GM12891 (cell line): ENCODE measurements around the gene CHD3.

Source experiments
- DNase-seq: peaks from one replicate; pipeline ENCODE4 v3.0.0; 2011; ENCODE audit warnings: low spot score; ENCODE audit not compliant: insufficient read length
- FAIRE-seq: peaks from 2 replicates; lab custom pipeline; 2011; peaks lifted over from hg19 to GRCh38; lab: Jason Lieb, UNC
- PAX5 ChIP-seq: IDR thresholded peaks from 2 replicates; pipeline ENCODE4 v1.6.1; 2011; ENCODE audit warnings: low read length, moderate library complexity, mild to moderate bottlenecking; ENCODE audit not compliant: insufficient read depth, severe bottlenecking
- POLR2A ChIP-seq: IDR thresholded peaks from 2 replicates; pipeline ENCODE4 v1.6.1; 2011; ENCODE audit warnings: low read depth, low read length, control low read depth
- POLR2AphosphoS5 ChIP-seq: IDR thresholded peaks from 2 replicates; pipeline ENCODE4 v1.6.1; 2011; ENCODE audit warnings: low read depth, low read length, control low read depth
- POU2F2 ChIP-seq: IDR thresholded peaks from 2 replicates; pipeline ENCODE4 v1.6.1; 2011; ENCODE audit warnings: low read depth, mild to moderate bottlenecking, control low read depth, low read length, moderate library complexity
- SPI1 ChIP-seq: IDR thresholded peaks from 2 replicates; pipeline ENCODE4 v1.6.1; 2011; ENCODE audit warnings: low read depth, low read length, control low read depth
- TAF1 ChIP-seq: IDR thresholded peaks from 2 replicates; pipeline ENCODE4 v1.6.1; 2011; ENCODE audit warnings: low read depth, low read length, control low read depth

CHD3 gene

GRCh38 chr17:7844292-7845154 lies 44.1 kb upstream of the CHD3 start:
- DNase-seq (peak; percentile 95), FAIRE-seq (peak; percentile 98)
- peak; percentile 57 for TF ChIP-seq POLR2AphosphoS5
- TF ChIP-seq TAF1, result no peak; the same call in 1 of the 2 replicates
- peak; percentile 82 for TF ChIP-seq SPI1
- peak; percentile 69 for TF ChIP-seq POLR2A

- no peak for FAIRE-seq
Observed at GRCh38 chr17:7845359-7846062, 43.1 kb upstream of the CHD3 start.

GRCh38 chr17:7846063-7846735 lies 42.4 kb upstream of the CHD3 start:
- FAIRE-seq (no peak), DNase-seq (no peak)
- TF ChIP-seq POLR2AphosphoS5 (no peak), POLR2A (peak; percentile 35; the same call in 1 of the 2 replicates)

More at GRCh38 chr17:7845359-7846062, 43.1 kb upstream of the CHD3 start:
- TF ChIP-seq PAX5 (no peak), POU2F2 (no peak), POLR2A (no peak), SPI1 (no peak), TAF1 (no peak)
- no peak for DNase-seq

- TF ChIP-seq SPI1 (no peak), POLR2A (no peak), PAX5 (no peak), POU2F2 (no peak), TAF1 (no peak), POLR2AphosphoS5 (no peak)
- FAIRE-seq (no peak), DNase-seq (no peak)
Observed at GRCh38 chr17:7846765-7847661, 41.6 kb upstream of the CHD3 start.

GRCh38 chr17:7848131-7848579 lies 40.4 kb upstream of the CHD3 start:
- DNase-seq (no peak), FAIRE-seq (no peak)
- TF ChIP-seq PAX5 (no peak), POLR2A (no peak), POLR2AphosphoS5 (no peak), POU2F2 (no peak), TAF1 (no peak), SPI1 (no peak)

GRCh38 chr17:7848739-7849129 lies 39.9 kb upstream of the CHD3 start:
- no peak for TF ChIP-seq TAF1
- DNase-seq (no peak), FAIRE-seq (no peak)

GRCh38 chr17:7849130-7849750 lies 39.3 kb upstream of the CHD3 start:
- TF ChIP-seq PAX5 (no peak), SPI1 (no peak), POLR2AphosphoS5 (no peak), POU2F2 (no peak)
- FAIRE-seq, result no peak
- no peak for DNase-seq

- TF ChIP-seq POLR2A (no peak), TAF1 (no peak), SPI1 (no peak), POLR2AphosphoS5 (no peak), PAX5 (no peak), POU2F2 (no peak)
- FAIRE-seq, result no peak
- no peak for DNase-seq
Observed at GRCh38 chr17:7849751-7850504, 38.7 kb upstream of the CHD3 start.
